Thymus (tissue), 11 donors: ENCODE results near the gene CCNK. TPM values are rescaled to one million over a fixed set of nuclear protein-coding genes. Genes with fewer than 3 reads are reported as not detected.

Experiments
- DNase-seq, 9 donors: peaks; one replicate each; pipeline ENCODE4 v3.0.0-alpha.2; 2013; ENCODE audit warnings: low spot score in 9 of 9, low read depth in 6 of 9, missing footprints in 1 of 9
- H3K27ac ChIP-seq, 2 donors: one replicate each; pipeline ENCODE4 v1.5.1; 2013; ENCODE audit warnings: control low read depth in 1 of 2, low read depth in 1 of 2, low read length in 1 of 2, mild to moderate bottlenecking in 1 of 2, moderate library complexity in 1 of 2
- H3K27me3 ChIP-seq, 2 donors: one replicate each; pipeline ENCODE4 v1.5.1; 2013; ENCODE audit warnings: low read length in 1 of 2; ENCODE audit not compliant: control insufficient read depth in 2 of 2, insufficient read depth in 1 of 2
- H3K36me3 ChIP-seq, 2 donors: one replicate each; pipeline ENCODE4 v1.5.1; 2013; ENCODE audit warnings: low read length in 1 of 2, mild to moderate bottlenecking in 1 of 2, moderate library complexity in 1 of 2; ENCODE audit not compliant: control insufficient read depth in 2 of 2, insufficient read depth in 2 of 2
- H3K4me1 ChIP-seq, 2 donors: one replicate each; pipeline ENCODE4 v1.5.1; 2013; ENCODE audit warnings: low read length in 2 of 2; ENCODE audit not compliant: control insufficient read depth in 2 of 2, insufficient read depth in 2 of 2
- H3K4me3 ChIP-seq, 2 donors: one replicate each; pipeline ENCODE4 v1.5.1; 2013; ENCODE audit warnings: low read length in 2 of 2, control low read depth in 1 of 2, mild to moderate bottlenecking in 1 of 2
- H3K9me3 ChIP-seq, 2 donors: one replicate each; pipeline ENCODE4 v1.5.1; 2013; ENCODE audit warnings: low read length in 1 of 2, mild to moderate bottlenecking in 1 of 2; ENCODE audit not compliant: control insufficient read depth in 2 of 2, insufficient read depth in 1 of 2
- WGBS: extraction: QIAGEN DNeasy Blood & Tissue Kit; methylation state at CpG from one replicate; pipeline ENCODE4 v1.1.7; 2013; 5-methylcytosine and 5-hydroxymethylcytosine counted together
- polyA plus RNA-seq: library from polyadenylated mRNA; stranded (reverse); fragments of 200-250 nt; gene quantifications from one replicate; pipeline ENCODE4 v1.2.3, GENCODE V29; 2013
- total RNA-seq: library from RNA; stranded (reverse); fragments of 120-200 nt; gene quantifications from one replicate; pipeline ENCODE4 v1.2.4, GENCODE V29; 2013
- donor health status: healthy.

Gene CCNK
- total and polyA plus RNA-seq, 2 donors: 12.4 to 26.9 TPM

GRCh38 chr14:99534333-99534732 lies 53.1 kb downstream of the CCNK start:
- Histone ChIP-seq H3K36me3 (no peaks in the 10 kb centered on the region), H3K27me3 (no peaks in the 10 kb centered on the region), H3K27ac (no peak overlapping the region), H3K9me3 (no peaks in the 10 kb centered on the region), H3K4me1 (no peaks in the 10 kb centered on the region), H3K4me3 (no peak overlapping the region)
- no peak for DNase-seq
- WGBS: 94% methylated on average over 6 of the region's 6 CpGs

- H3K9me3 ChIP-seq: no peaks in the 10 kb centered on the region
- no peak for DNase-seq
- WGBS: 95% methylated on average over 13 of the region's 13 CpGs
- no peak overlapping the region for H3K4me3 ChIP-seq
- H3K36me3 ChIP-seq: no peaks in the 10 kb centered on the region
- H3K4me1 ChIP-seq: no peaks in the 10 kb centered on the region
- H3K27me3 ChIP-seq: no peaks in the 10 kb centered on the region
- H3K27ac ChIP-seq: no peak overlapping the region
Measured at GRCh38 chr14:99534863-99535262, 53.7 kb downstream of the CCNK start.

GRCh38 chr14:99535448-99535847 lies 54.2 kb downstream of the CCNK start:
- no peaks in the 10 kb centered on the region for H3K9me3 ChIP-seq
- no peak overlapping the region for H3K27ac ChIP-seq
- H3K4me1 ChIP-seq: no peaks in the 10 kb centered on the region
- no peak for DNase-seq
- peaks cover 0 to under 1% of the 10 kb centered on the region in 2 donors for H3K27me3 ChIP-seq
- no peak overlapping the region for H3K4me3 ChIP-seq
- H3K36me3 ChIP-seq: no peaks in the 10 kb centered on the region
- WGBS: 94% methylated on average over 8 of the region's 8 CpGs

GRCh38 chr14:99535908-99536778 lies 54.9 kb downstream of the CCNK start:
- no peak for DNase-seq
- Histone ChIP-seq H3K27me3 (peaks cover 0 to 2% of the 10 kb centered on the region in 2 donors), H3K4me3 (no peak overlapping the region), H3K36me3 (no peaks in the 10 kb centered on the region), H3K27ac (no peak overlapping the region), H3K4me1 (no peaks in the 10 kb centered on the region), H3K9me3 (no peaks in the 10 kb centered on the region)
- WGBS: 98% methylated on average over 24 of the region's 24 CpGs

GRCh38 chr14:99537399-99537798 lies 56.2 kb downstream of the CCNK start:
- no peak overlapping the region for H3K27ac ChIP-seq

GRCh38 chr14:99538275-99538674 lies 57.1 kb downstream of the CCNK start:
- Histone ChIP-seq H3K4me3 (no peak overlapping the region), H3K9me3 (no peaks in the 10 kb centered on the region), H3K27me3 (peaks cover 0 to 2% of the 10 kb centered on the region in 2 donors), H3K27ac (no peak overlapping the region), H3K36me3 (no peaks in the 10 kb centered on the region), H3K4me1 (no peaks in the 10 kb centered on the region)
- no peak for DNase-seq
- 92% methylated on average over 9 of the region's 9 CpGs for WGBS

More at GRCh38 chr14:99537399-99537798, 56.2 kb downstream of the CCNK start:
- 99% methylated on average over 6 of the region's 6 CpGs for WGBS
- Histone ChIP-seq H3K4me3 (no peak overlapping the region), H3K27me3 (peaks cover 0 to 2% of the 10 kb centered on the region in 2 donors), H3K9me3 (no peaks in the 10 kb centered on the region), H3K36me3 (no peaks in the 10 kb centered on the region), H3K4me1 (no peaks in the 10 kb centered on the region)
- DNase-seq: no peak

- Histone ChIP-seq H3K4me3 (no peak overlapping the region), H3K4me1 (no peaks in the 10 kb centered on the region), H3K9me3 (no peaks in the 10 kb centered on the region), H3K36me3 (no peaks in the 10 kb centered on the region), H3K27me3 (peaks cover 0 to 2% of the 10 kb centered on the region in 2 donors), H3K27ac (no peak overlapping the region)
- WGBS: 54% methylated on average over 5 of the region's 5 CpGs
- no peak for DNase-seq
Measured at GRCh38 chr14:99538733-99539132, 57.5 kb downstream of the CCNK start.

- H3K27ac ChIP-seq: no peak overlapping the region
- 46% methylated on average over 9 of the region's 9 CpGs for WGBS
Measured at GRCh38 chr14:99539491-99539890, 58.3 kb downstream of the CCNK start.

GRCh38 chr14:99540196-99541032 lies 59.2 kb downstream of the CCNK start:
- H3K27me3 ChIP-seq: peaks cover 0 to 2% of the 10 kb centered on the region in 2 donors
- WGBS: 90% methylated on average over 15 of the region's 15 CpGs
- no peaks in the 10 kb centered on the region for H3K9me3 ChIP-seq
- no peak overlapping the region for H3K4me3 ChIP-seq
- no peaks in the 10 kb centered on the region for H3K4me1 ChIP-seq
- H3K27ac ChIP-seq: no peak overlapping the region
- H3K36me3 ChIP-seq: no peaks in the 10 kb centered on the region
- DNase-seq: no peak

More at GRCh38 chr14:99539491-99539890, 58.3 kb downstream of the CCNK start:
- Histone ChIP-seq H3K4me1 (no peaks in the 10 kb centered on the region), H3K36me3 (no peaks in the 10 kb centered on the region), H3K9me3 (no peaks in the 10 kb centered on the region), H3K4me3 (no peak overlapping the region), H3K27me3 (peaks cover 0 to 2% of the 10 kb centered on the region in 2 donors)
- DNase-seq: no peak
